Measurements from ENCODE around the gene SHLD2. TPM values are rescaled to one million over a fixed set of nuclear protein-coding genes. Genes with fewer than 3 reads are reported as not detected.

The SHLD2 gene, protein sequence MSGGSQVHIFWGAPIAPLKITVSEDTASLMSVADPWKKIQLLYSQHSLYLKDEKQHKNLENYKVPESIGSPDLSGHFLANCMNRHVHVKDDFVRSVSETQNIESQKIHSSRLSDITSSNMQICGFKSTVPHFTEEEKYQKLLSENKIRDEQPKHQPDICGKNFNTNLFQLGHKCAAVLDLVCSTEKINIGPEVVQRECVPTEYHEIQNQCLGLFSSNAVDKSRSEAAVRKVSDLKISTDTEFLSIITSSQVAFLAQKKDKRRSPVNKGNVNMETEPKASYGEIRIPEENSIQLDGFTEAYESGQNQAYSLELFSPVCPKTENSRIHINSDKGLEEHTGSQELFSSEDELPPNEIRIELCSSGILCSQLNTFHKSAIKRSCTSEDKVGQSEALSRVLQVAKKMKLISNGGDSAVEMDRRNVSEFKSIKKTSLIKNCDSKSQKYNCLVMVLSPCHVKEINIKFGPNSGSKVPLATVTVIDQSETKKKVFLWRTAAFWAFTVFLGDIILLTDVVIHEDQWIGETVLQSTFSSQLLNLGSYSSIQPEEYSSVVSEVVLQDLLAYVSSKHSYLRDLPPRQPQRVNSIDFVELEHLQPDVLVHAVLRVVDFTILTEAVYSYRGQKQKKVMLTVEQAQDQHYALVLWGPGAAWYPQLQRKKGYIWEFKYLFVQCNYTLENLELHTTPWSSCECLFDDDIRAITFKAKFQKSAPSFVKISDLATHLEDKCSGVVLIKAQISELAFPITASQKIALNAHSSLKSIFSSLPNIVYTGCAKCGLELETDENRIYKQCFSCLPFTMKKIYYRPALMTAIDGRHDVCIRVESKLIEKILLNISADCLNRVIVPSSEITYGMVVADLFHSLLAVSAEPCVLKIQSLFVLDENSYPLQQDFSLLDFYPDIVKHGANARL
- total RNA-seq = 38.9 and 42.2 TPM in 2 replicates

GRCh38 chr10:87094373-87095235, at the start of gene SHLD2, which contains the start of gene GLUD1:
TSS of gene SHLD2 (plus strand) at chr10:87095206. CDS start at chr10:87151355, 56,149 bp downstream.
TSS of gene GLUD1 (minus strand) at chr10:87094843. CDS start at chr10:87094769, 74 bp downstream.
- H3K4me3 Mint-ChIP-seq = peak within 1 kb of the TSS; percentile 96
- H3K9me3 Mint-ChIP-seq = peaks cover 4% of the 10 kb centered on the region
- H3K36me3 Mint-ChIP-seq (ENCODE audit: low read depth) = peaks cover 39% of the 10 kb centered on the region

DNA sequence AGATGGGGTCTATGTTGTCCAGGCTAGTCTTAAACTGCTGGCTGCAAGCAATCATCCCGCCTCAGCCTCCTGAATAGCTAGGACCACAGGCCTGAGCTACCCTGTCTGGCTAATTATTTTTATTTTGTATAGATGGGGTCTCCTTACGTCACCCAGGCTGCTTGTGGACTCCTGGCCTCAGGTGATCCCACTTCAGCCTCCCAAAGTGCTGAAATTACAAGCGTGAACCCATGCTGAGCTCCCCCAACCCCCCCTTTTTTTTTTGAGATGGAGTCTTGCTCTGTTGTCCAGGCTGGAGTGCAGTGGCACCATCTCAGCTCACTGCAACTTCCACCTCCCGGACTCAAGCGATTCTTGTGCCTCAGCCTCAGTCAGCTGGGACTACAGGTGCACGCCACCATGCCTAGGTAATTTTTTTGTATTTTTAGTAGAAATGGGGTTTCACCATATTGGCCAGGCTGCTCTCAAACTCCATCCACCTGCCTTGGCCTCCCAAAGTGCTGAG, 49.5 kb upstream of the SHLD2 start:
- peaks cover 37% of the 10 kb centered on the region for H3K36me3 Mint-ChIP-seq (ENCODE audit: low read depth)
- H3K27ac Mint-ChIP-seq = no peak overlapping the region
- no peaks in the 10 kb centered on the region for H3K27me3 Mint-ChIP-seq
- H3K9me3 Mint-ChIP-seq = no peaks in the 10 kb centered on the region
- no peak for DNase-seq
- no peaks in the 10 kb centered on the region for H3K4me1 Mint-ChIP-seq
- intact Hi-C loops (cut with micrococcal nuclease) = no loop called here
- no peak overlapping the region for H3K4me3 Mint-ChIP-seq

More at GRCh38 chr10:87094373-87095235, at the start of gene SHLD2, which contains the start of gene GLUD1:
- Mint-ChIP-seq H3K4me1 (peaks cover 40% of the 10 kb centered on the region), H3K27me3 (no peaks in the 10 kb centered on the region), H3K27ac (peak within 1 kb of the TSS; percentile 97)
- intact Hi-C loops (cut with micrococcal nuclease) = loop anchor here (1.0 to 10.0 kb wide), 7 partner anchors 10 to 680 kb away; partner anchors contain the start of genes BMPR1A and MINPP1
- peak; percentile 98 for DNase-seq

- Mint-ChIP-seq H3K4me1 (no peaks in the 10 kb centered on the region), H3K4me3 (no peak overlapping the region), H3K27me3 (no peaks in the 10 kb centered on the region), H3K27ac (peak overlapping the region; percentile 10), H3K9me3 (no peaks in the 10 kb centered on the region), H3K36me3 (ENCODE audit: low read depth) (peaks cover 45% of the 10 kb centered on the region)
- no peak for DNase-seq
- intact Hi-C loops (cut with micrococcal nuclease) = no loop called here
Observed at GRCh38 chr10:87053111-87053510, 41.9 kb upstream of the SHLD2 start.

DNA sequence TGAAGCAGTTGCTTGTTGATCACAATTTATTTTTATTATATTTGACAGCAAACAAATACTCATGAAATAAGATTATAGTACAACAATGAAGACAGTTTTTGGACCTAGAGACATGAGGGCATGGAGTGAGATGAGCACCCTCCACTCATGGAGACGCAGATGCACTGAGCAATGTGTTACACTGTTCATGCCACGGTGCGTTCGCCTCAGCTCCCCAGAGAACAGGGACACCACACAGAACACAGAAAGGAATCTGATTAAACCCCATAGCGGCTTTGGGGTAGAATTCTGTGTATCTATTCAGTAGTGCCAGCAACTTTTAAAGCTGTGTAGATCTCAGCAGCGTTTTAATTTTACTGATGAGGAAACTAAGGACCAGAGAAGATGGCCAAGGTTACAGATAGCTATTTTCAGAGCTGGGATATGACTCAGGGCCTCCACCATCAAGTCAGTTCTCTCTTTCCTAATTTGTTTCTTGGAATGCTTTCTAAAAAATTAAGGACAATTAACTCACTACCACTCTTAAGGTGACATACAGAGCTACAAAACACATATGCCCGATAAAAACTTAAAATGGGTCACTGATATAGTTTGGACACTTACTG, 41.3 kb upstream of the SHLD2 start:
- Mint-ChIP-seq H3K4me3 (no peak overlapping the region), H3K36me3 (ENCODE audit: low read depth) (peaks cover 46% of the 10 kb centered on the region), H3K27ac (no peak overlapping the region), H3K4me1 (no peaks in the 10 kb centered on the region), H3K9me3 (no peaks in the 10 kb centered on the region), H3K27me3 (no peaks in the 10 kb centered on the region)
- intact Hi-C loops (cut with micrococcal nuclease) = no loop called here
- no peak for DNase-seq

DNA sequence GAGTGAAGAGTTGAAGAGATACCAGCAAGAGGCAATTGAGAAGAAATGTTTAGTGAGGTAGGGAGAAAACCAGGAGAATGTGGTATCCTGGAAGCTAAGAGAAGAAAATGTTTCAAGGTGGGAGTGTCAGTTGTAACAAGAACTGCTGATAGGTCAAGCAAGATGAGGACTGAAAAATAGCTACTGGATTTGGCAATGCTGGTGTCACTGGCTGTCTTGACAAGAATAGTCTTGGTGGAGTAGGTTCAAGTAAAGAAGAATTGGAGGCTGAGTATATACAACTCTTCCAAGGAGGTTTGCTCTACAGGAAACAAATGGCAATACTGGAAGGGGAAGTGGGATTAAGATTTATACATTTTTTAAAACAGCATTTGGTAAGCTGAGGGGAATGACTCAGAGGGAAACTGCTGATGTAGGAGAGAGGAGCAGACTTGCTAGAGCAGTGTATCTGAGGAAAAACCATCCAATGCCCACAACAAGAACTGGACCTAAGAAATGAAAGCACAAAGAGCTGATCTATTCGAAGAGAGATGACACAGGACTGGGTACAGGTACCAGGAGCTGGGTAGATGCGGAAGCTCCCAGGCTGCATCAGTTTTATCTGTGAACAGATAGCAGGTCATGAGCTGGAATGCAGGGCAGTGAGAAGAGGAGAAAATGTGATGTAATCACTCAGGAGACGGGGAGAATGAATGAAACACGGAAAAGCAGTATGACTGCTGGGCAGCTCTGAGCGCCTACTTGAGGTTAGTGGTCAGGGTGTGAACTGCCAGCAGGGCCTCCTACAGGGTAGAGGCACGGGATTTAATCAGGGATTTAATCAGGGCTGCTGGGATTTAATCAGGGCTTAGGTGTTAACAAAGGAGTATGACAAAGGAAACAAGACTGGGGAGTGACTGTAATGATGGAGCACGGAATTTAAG, 40.4 kb upstream of the SHLD2 start:
- Mint-ChIP-seq H3K36me3 (ENCODE audit: low read depth) (peaks cover 48% of the 10 kb centered on the region), H3K4me1 (no peaks in the 10 kb centered on the region), H3K4me3 (no peak overlapping the region), H3K27me3 (no peaks in the 10 kb centered on the region), H3K27ac (no peak overlapping the region), H3K9me3 (no peaks in the 10 kb centered on the region)
- intact Hi-C loops (cut with micrococcal nuclease) = no loop called here
- DNase-seq = no peak

- intact Hi-C loops (cut with micrococcal nuclease) = no loop called here
- no peak overlapping the region for H3K27ac Mint-ChIP-seq
- peaks cover 56% of the 10 kb centered on the region for H3K36me3 Mint-ChIP-seq (ENCODE audit: low read depth)
Observed at GRCh38 chr10:87058171-87058570, 36.8 kb upstream of the SHLD2 start.

DNA sequence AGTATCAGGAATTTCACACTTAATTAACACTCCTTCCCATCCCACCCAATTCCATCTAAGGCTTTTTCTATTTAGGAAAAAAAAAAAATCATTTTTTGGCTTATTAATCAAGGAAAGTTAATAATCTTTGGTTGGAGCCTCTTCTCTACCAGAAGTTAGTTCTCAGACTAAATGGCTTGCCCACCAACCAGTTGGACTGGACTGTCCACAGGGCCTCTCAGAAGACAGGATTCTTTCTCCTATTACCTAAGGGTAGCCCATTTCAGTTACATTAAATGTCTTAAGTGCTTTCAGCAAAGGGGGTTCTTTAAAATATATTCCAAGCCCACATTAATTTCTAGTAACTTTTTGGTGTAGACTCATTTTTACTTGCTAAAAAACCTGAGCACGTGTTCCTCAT, 35.6 kb upstream of the SHLD2 start:
- Mint-ChIP-seq H3K27ac (no peak overlapping the region), H3K27me3 (no peaks in the 10 kb centered on the region), H3K36me3 (ENCODE audit: low read depth) (peaks cover 63% of the 10 kb centered on the region), H3K9me3 (no peaks in the 10 kb centered on the region), H3K4me1 (no peaks in the 10 kb centered on the region), H3K4me3 (no peak overlapping the region)
- intact Hi-C loops (cut with micrococcal nuclease) = no loop called here
- no peak for DNase-seq

More at GRCh38 chr10:87058171-87058570, 36.8 kb upstream of the SHLD2 start:
- H3K4me3 Mint-ChIP-seq = no peak overlapping the region
- H3K9me3 Mint-ChIP-seq = no peaks in the 10 kb centered on the region
- DNase-seq = no peak
- H3K27me3 Mint-ChIP-seq = no peaks in the 10 kb centered on the region
- no peaks in the 10 kb centered on the region for H3K4me1 Mint-ChIP-seq

GRCh38 chr10:87060280-87060928, 34.6 kb upstream of the SHLD2 start:
- no peaks in the 10 kb centered on the region for H3K27me3 Mint-ChIP-seq
- no peak overlapping the region for H3K4me3 Mint-ChIP-seq
- intact Hi-C loops (cut with micrococcal nuclease) = no loop called here
- H3K9me3 Mint-ChIP-seq = no peaks in the 10 kb centered on the region
- H3K4me1 Mint-ChIP-seq = no peaks in the 10 kb centered on the region
- no peak overlapping the region for H3K27ac Mint-ChIP-seq
- no peak for DNase-seq
- peaks cover 65% of the 10 kb centered on the region for H3K36me3 Mint-ChIP-seq (ENCODE audit: low read depth)

DNA sequence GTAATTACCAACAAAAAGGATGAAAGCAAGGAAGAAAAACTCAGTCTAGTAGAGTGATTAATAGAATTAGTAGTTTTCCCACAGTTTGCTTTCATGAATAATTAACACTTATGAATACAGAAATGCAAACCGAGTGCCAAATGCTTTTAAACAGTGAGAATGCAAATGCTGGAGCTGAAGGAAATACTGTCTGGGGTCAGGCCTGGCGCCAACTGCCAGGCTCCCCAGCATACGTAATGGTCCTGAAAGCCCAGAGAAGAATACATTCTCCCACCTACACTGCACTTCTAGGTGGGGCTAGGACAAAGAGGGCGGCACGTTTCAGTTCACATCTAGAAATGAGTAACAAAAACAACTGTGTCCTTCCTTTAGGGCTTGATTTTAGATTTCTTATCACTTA, 30.4 kb upstream of the SHLD2 start:
- Mint-ChIP-seq H3K36me3 (ENCODE audit: low read depth) (peaks cover 69% of the 10 kb centered on the region), H3K27ac (no peak overlapping the region), H3K4me1 (no peaks in the 10 kb centered on the region), H3K9me3 (no peaks in the 10 kb centered on the region), H3K27me3 (no peaks in the 10 kb centered on the region), H3K4me3 (no peak overlapping the region)
- DNase-seq = no peak
- intact Hi-C loops (cut with micrococcal nuclease) = no loop called here

GRCh38 chr10:87066178-87066577, 28.8 kb upstream of the SHLD2 start:
- Mint-ChIP-seq H3K27me3 (no peaks in the 10 kb centered on the region), H3K36me3 (ENCODE audit: low read depth) (peaks cover 62% of the 10 kb centered on the region), H3K27ac (no peak overlapping the region), H3K9me3 (no peaks in the 10 kb centered on the region), H3K4me3 (no peak overlapping the region), H3K4me1 (no peaks in the 10 kb centered on the region)
- intact Hi-C loops (cut with micrococcal nuclease) = no loop called here
- DNase-seq = no peak

GRCh38 chr10:87066865-87067264, 28.1 kb upstream of the SHLD2 start:
- Mint-ChIP-seq H3K4me1 (no peaks in the 10 kb centered on the region), H3K36me3 (ENCODE audit: low read depth) (peaks cover 61% of the 10 kb centered on the region), H3K9me3 (no peaks in the 10 kb centered on the region), H3K4me3 (no peak overlapping the region), H3K27ac (no peak overlapping the region), H3K27me3 (no peaks in the 10 kb centered on the region)
- intact Hi-C loops (cut with micrococcal nuclease) = no loop called here
- no peak for DNase-seq

- Mint-ChIP-seq H3K27ac (no peak overlapping the region), H3K4me3 (no peak overlapping the region), H3K27me3 (no peaks in the 10 kb centered on the region), H3K36me3 (ENCODE audit: low read depth) (peaks cover 64% of the 10 kb centered on the region), H3K9me3 (no peaks in the 10 kb centered on the region), H3K4me1 (no peaks in the 10 kb centered on the region)
- intact Hi-C loops (cut with micrococcal nuclease) = no loop called here
- no peak for DNase-seq
Observed at GRCh38 chr10:87068281-87068680, 26.7 kb upstream of the SHLD2 start.

All from activated CD4-positive, alpha-beta T cell treated with anti-CD3 and anti-CD28 coated beads, Interleukin-2, amount 10 ng/mL, durations not matched to agents 24 days and 14 days (primary cell).